ENCODE results near the gene BTBD2. TPM values are rescaled to one million over a fixed set of nuclear protein-coding genes. Genes with fewer than 3 reads are reported as not detected.
A peak's percentile ranks its signal among the peaks of the same experiment; 100 is the strongest.

The BTBD2 gene
- total RNA-seq, result 100 to 1,000 TPM in 1 of 4 donors, 10 to 100 TPM in 3; 52.8 to 137 (median 77.1) TPM

- Histone ChIP-seq H3K36me3 (peaks cover 0 to 7% (median 2%) of the 10 kb centered on the region in 4 donors), H3K27me3 (no peaks in the 10 kb centered on the region), H3K9me3 (no peaks in the 10 kb centered on the region), H3K4me3 (peak within 1 kb of the TSS; percentile 64 to 89 (median 76)), H3K27ac (replicated peaks in 1 of 4) (peak within 1 kb of the TSS; percentile 74 to 83 (median 74)), H3K4me1 (peaks cover 20 to 48% (median 44%) of the 10 kb centered on the region in 4 donors)
- TF ChIP-seq EP300 (IDR thresholded peaks at IDR 0.05), result no peak
- no peak for TF ChIP-seq CTCF (IDR thresholded peaks at IDR 0.05)
- no peak for TF ChIP-seq POLR2A (IDR thresholded peaks at IDR 0.05; ENCODE audit: low read depth)
- peak in 1 of 2 donors; percentile 58 for TF ChIP-seq POLR2AphosphoS5 (IDR thresholded peaks at IDR 0.05)
- no CpG with 5 or more reads among the region's 20 CpGs for WGBS
- DNase-seq (ENCODE audit: extremely low spot score), result no peak
- intact Hi-C loops (cut with DNase I), result no loop called here
Measured at GRCh38 chr19:2015608-2015950, at the start of gene BTBD2. Gene BTBD2 (minus strand): TSS chr19:2015714. CDS start chr19:2015703, 11 bp downstream.

- peak overlapping the region in 2 of 4 donors; percentile 2 to 16 for H3K4me3 ChIP-seq
- H3K4me1 ChIP-seq, result peaks cover 32 to 56% (median 49%) of the 10 kb centered on the region in 4 donors
- H3K9me3 ChIP-seq, result no peaks in the 10 kb centered on the region
- intact Hi-C loops (cut with DNase I), result no loop called here
- DNase-seq (ENCODE audit: extremely low spot score), result no peak
- no peaks in the 10 kb centered on the region for H3K36me3 ChIP-seq
- TF ChIP-seq POLR2AphosphoS5 (IDR thresholded peaks at IDR 0.05) (peak; percentile 49 to 57), CTCF (IDR thresholded peaks at IDR 0.05) (no peak), POLR2A (IDR thresholded peaks at IDR 0.05; ENCODE audit: low read depth) (no peak)
- peak overlapping the region; percentile 56 to 79 (median 64) for H3K27ac ChIP-seq (replicated peaks in 1 of 4)
- H3K27me3 ChIP-seq, result no peaks in the 10 kb centered on the region
- WGBS, result 63% methylated on average over 15 of the region's 38 CpGs
Measured at GRCh38 chr19:2064788-2065524, 49.4 kb upstream of the BTBD2 start.

GRCh38 chr19:2064395-2064787 is 48.9 kb upstream of the BTBD2 start:
- no peaks in the 10 kb centered on the region for H3K36me3 ChIP-seq
- intact Hi-C loops (cut with DNase I), result no loop called here
- H3K27me3 ChIP-seq, result no peaks in the 10 kb centered on the region
- H3K4me1 ChIP-seq, result peaks cover 34 to 56% (median 49%) of the 10 kb centered on the region in 4 donors
- peak overlapping the region; percentile 56 to 79 (median 64) for H3K27ac ChIP-seq (replicated peaks in 1 of 4)
- no peak for DNase-seq (ENCODE audit: extremely low spot score)
- TF ChIP-seq POLR2AphosphoS5 (IDR thresholded peaks at IDR 0.05) (no peak), EP300 (IDR thresholded peaks at IDR 0.05) (no peak), POLR2A (IDR thresholded peaks at IDR 0.05; ENCODE audit: low read depth) (no peak), CTCF (IDR thresholded peaks at IDR 0.05) (no peak)
- H3K9me3 ChIP-seq, result no peaks in the 10 kb centered on the region
- peak overlapping the region in 2 of 4 donors; percentile 2 to 16 for H3K4me3 ChIP-seq
- WGBS, result 86% methylated on average over 13 of the region's 13 CpGs

- Histone ChIP-seq H3K9me3 (no peaks in the 10 kb centered on the region), H3K36me3 (no peaks in the 10 kb centered on the region), H3K27me3 (no peaks in the 10 kb centered on the region), H3K27ac (replicated peaks in 1 of 4) (peak overlapping the region in 2 of 4 donors; percentile 59 to 79), H3K4me1 (peaks cover 37 to 58% (median 51%) of the 10 kb centered on the region in 4 donors), H3K4me3 (no peak overlapping the region)
- no peak for TF ChIP-seq POLR2AphosphoS5 (IDR thresholded peaks at IDR 0.05)
- no peak for TF ChIP-seq CTCF (IDR thresholded peaks at IDR 0.05)
- TF ChIP-seq EP300 (IDR thresholded peaks at IDR 0.05), result no peak
- no peak for TF ChIP-seq POLR2A (IDR thresholded peaks at IDR 0.05; ENCODE audit: low read depth)
- DNase-seq (ENCODE audit: extremely low spot score), result no peak
- WGBS, result 79% methylated on average over 8 of the region's 8 CpGs
- intact Hi-C loops (cut with DNase I), result no loop called here
Measured at GRCh38 chr19:2063824-2064223, 48.3 kb upstream of the BTBD2 start.

Measured in esophagus muscularis mucosa (tissue), 4 donors.